SK-N-MC (cell line): ENCODE results near the gene DDX47.
"Not testable (repeated sequence)": the region's sequence is repeated elsewhere in the genome, so short reads cannot be mapped to it uniquely, and the experiment has no call there.

ENCODE experiments used
- DNase-seq: peaks from one replicate; pipeline ENCODE4 v3.0.0-alpha.2; 2011; ENCODE audit warnings: low read depth, low spot score
- H3K27ac ChIP-seq: fragments of 200-600 bp; sonication (generic); 2 replicates; pipeline ENCODE4 v1.5.1; 2016; ENCODE audit warnings: mixed run types
- H3K36me3 ChIP-seq: fragments of 200-600 bp; sonication (generic); 2 replicates; pipeline ENCODE4 v1.6.1; 2017; ENCODE audit warnings: antibody characterized with exemption, low read length, mixed read lengths; ENCODE audit not compliant: insufficient read depth
- H3K4me3 ChIP-seq: fragments of 200-600 bp; sonication (generic); 2 replicates; pipeline ENCODE4 v1.5.1; 2016
- H3K9ac ChIP-seq: fragments of 200-600 bp; sonication (generic); 2 replicates; pipeline ENCODE4 v1.8.0; 2017; ENCODE audit warnings: mixed run types, mixed read lengths; ENCODE audit not compliant: insufficient read length
- H3K9me3 ChIP-seq: fragments of 200-600 bp; sonication (generic); 2 replicates; pipeline ENCODE4 v1.6.1; 2017; ENCODE audit warnings: low read depth, mild to moderate bottlenecking, antibody characterized with exemption, low read length, moderate library complexity, mixed read lengths
- EZH2 ChIP-seq: fragments of 200-600 bp; sonication (generic); IDR thresholded peaks from one replicate; pipeline ENCODE4 v1.6.1; 2017; ENCODE audit warnings: antibody characterized with exemption
- FOXP2 ChIP-seq: optimal IDR thresholded peaks from 2 replicates; pipeline ENCODE3; 2011; ENCODE audit warnings: mild to moderate bottlenecking, moderate library complexity; ENCODE audit not compliant: insufficient read depth; ENCODE audit errors: extremely low read length, control extremely low read depth
- POLR2AphosphoS5 ChIP-seq: IDR thresholded peaks from 2 replicates; pipeline ENCODE4 v1.6.1; 2012; ENCODE audit warnings: mild to moderate bottlenecking, low read depth, low read length, borderline replicate concordance

The DDX47 gene

DNA sequence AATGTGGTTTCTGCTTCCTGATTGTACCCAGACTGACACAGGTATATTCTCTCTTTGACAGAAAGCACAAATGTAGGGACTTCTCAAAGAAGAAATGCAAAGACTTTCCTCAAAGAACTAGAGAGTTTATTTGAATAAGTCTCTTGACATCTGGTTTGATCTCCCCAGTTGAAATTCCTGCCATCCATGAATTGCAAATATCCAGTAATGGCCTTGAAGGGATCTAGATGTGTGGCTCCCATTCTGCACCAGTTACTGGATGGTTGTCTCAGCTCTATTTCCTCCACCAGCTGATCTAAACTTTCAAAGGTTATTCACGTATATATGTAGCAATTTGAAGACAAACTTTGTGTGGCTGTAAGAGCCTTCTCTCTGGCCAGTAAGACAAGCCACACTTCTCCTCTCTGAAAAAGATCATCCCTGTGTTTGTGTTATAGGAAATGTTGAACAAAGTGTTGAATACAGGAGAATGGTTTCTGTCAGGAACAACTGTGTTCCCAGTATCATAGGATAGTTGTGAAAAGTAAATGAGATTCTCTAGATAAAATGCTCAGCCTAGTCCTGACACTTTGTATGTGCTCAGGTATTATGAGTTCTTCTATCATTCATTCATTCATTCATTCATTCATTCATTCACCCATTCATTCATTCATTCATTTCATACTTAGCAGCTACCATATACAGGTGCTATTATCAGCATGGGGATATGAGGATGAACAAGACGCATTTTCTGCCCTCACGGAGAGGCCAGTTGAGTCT is 55.5 kb downstream of the DDX47 start:
- H3K9me3 ChIP-seq, result no peaks in the 10 kb centered on the region
- no peaks in the 10 kb centered on the region for H3K36me3 ChIP-seq
- H3K9ac ChIP-seq, result no peak overlapping the region
- H3K27ac ChIP-seq, result no peak overlapping the region
- no peak overlapping the region for H3K4me3 ChIP-seq
- no peak for TF ChIP-seq POLR2AphosphoS5
- TF ChIP-seq EZH2, result no peak
- TF ChIP-seq FOXP2, result no peak
- DNase-seq, result no peak

DNA sequence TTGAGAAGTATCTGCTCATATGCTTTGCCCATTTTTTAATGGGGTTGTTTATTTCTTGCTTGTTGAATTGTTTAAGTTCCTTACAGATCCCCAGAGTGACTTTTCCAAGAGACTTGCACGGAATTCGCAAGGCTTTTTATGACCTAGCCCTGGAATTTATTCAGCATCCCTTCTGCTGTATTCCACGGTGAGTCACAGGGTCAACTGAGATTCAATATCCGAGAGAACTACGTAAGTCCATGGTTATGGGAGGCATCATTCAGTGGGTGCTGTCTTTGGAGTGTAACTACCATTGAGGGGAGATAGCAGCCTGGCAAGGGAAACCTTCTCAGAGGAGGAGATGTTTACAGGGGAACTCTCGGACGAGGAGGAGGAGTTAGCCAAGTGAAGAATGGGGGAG is 57.3 kb downstream of the DDX47 start:
- Histone ChIP-seq H3K4me3 (no peak overlapping the region), H3K27ac (no peak overlapping the region), H3K9ac (no peak overlapping the region), H3K9me3 (no peaks in the 10 kb centered on the region), H3K36me3 (no peaks in the 10 kb centered on the region)
- TF ChIP-seq FOXP2, result no peak
- no peak for TF ChIP-seq POLR2AphosphoS5
- TF ChIP-seq EZH2, result no peak
- no peak for DNase-seq

DNA sequence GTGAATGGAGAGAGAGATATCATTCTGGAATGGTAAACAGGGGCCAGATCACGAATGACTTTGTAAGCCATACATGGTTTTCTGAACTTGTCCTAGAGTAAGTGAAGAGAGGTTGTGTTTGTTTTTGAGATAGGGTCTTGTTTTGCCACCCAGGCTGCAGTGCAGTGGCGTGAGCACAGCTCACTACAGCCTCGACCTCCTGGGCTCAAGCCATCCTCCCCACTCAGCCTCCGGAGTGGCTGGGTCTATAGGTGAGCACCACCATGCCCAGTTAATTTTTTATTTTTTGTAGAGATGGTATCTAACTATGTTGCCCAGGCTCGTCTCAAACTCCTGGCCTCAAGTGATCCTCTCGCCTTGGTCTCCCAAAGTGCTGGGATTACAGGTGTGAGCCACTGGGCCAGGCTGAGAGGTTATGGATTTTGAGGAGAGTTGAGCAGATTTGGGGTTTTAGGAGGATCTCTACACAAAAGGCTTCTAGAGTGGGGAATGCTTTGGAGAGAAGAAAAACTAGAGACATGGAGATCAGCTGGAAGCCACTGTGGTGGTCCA is 58.5 kb downstream of the DDX47 start:
- DNase-seq, result no peak
- no peak overlapping the region for H3K4me3 ChIP-seq
- H3K9me3 ChIP-seq, result no peaks in the 10 kb centered on the region
- TF ChIP-seq POLR2AphosphoS5 (no peak), FOXP2 (no peak), EZH2 (no peak)
- H3K9ac ChIP-seq, result no peak overlapping the region
- H3K36me3 ChIP-seq, result no peaks in the 10 kb centered on the region
- H3K27ac ChIP-seq, result no peak overlapping the region

DNA sequence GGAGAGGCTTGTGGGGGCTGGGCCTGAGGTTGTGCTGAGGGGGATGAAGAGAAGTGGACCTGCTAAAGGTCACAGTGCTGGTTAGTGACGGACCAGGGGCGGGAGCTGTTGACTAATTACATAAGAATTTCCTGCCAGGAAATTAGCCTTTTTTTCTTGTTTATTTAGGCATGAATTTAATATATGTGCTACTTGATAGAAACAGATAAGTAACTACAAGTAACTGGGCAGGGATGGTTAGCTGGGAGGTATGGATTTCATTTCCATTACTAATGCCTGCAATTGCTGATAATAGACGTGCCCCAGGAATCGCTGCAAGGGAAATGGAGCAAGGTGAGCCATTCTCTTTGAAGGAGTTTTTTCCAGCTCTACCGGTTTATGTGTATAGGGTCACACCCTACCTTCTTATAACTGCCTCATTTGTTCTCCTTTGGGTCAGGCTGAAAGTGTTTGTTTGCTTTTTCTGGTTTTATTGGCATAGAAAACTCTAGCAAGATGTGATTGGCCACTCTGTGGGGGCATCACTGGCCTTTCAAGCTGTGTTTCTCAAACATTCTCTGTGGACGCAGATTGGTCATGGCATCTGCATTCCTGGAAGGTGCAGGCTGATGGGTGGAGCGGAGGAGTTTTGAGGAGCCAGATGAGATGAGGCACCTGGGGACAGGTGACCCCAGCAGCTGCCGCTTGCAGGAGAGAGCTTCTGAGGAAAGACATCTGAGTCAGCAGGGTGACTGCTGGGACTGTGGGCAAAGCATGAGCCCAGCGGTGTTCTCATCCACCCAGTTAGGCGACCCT is 59.2 kb downstream of the DDX47 start:
- TF ChIP-seq POLR2AphosphoS5 (no peak), FOXP2 (no peak), EZH2 (no peak)
- Histone ChIP-seq H3K9ac (no peak overlapping the region), H3K9me3 (no peaks in the 10 kb centered on the region), H3K4me3 (no peak overlapping the region), H3K27ac (no peak overlapping the region), H3K36me3 (no peaks in the 10 kb centered on the region)
- DNase-seq, result no peak

DNA sequence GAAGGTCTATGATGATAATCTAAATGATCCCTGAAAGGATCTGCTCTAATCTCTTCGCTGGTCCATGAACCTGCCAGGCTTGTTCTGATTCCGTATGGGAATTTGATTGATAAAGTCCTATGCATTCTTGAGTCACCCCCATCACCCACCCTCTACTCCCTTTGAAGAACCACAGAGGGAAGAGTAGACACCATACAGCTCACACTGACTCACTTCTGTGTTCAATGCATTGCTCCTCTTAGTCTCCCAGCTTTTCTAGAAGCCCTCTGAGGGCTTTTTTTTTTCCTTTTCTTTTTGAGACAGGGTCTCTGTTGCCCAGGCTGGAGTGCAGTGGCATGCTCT is 59.8 kb downstream of the DDX47 start:
- TF ChIP-seq EZH2 (no peak), POLR2AphosphoS5 (no peak), FOXP2 (no peak)
- Histone ChIP-seq H3K9ac (no peak overlapping the region), H3K27ac (no peak overlapping the region), H3K36me3 (no peaks in the 10 kb centered on the region), H3K9me3 (no peaks in the 10 kb centered on the region), H3K4me3 (no peak overlapping the region)
- DNase-seq, result no peak

DNA sequence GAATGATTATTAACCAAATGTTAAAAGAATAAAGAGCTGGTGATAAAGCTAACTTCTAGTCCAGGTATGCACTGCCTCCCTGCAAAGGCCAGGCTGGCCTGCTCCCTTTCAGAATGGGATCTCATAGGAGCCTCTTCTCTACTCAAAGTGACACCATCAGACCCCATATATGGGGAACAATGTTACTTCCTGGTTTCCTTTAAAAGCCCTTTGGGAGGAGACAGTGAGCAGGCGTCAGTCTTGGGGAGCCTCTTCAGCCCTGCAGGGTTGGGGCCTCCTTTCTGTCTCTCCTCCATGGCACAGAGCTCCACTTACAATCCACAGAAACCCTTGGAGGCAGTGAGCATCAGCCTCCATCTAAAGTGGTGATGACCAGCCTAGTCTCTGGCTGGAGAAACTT is 60.9 kb downstream of the DDX47 start:
- H3K4me3 ChIP-seq, result no peak overlapping the region
- TF ChIP-seq FOXP2, result no peak
- no peak for TF ChIP-seq POLR2AphosphoS5
- TF ChIP-seq EZH2, result no peak
- H3K27ac ChIP-seq, result no peak overlapping the region
- no peaks in the 10 kb centered on the region for H3K9me3 ChIP-seq
- H3K9ac ChIP-seq, result no peak overlapping the region
- H3K36me3 ChIP-seq, result no peaks in the 10 kb centered on the region
- no peak for DNase-seq

DNA sequence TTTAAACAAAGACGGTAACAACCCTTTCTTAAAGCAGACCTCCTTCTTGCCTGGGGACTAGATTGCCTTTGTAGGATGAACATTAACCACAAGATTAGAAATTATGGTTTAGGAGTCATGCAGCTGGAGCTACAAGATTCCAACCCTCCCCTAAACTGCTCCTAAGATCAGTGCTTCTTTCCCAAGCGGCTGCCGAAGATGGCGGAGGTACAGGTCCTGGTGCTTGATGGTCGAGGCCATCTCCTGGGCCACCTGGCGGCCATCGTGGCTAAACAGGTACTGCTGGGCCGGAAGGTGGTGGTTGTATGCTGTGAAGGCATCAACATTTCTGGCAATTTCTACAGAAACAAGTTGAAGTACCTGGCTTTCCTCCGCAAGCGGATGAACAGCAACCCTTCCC is 62.2 kb downstream of the DDX47 start:
- H3K9me3 ChIP-seq, H3K9ac ChIP-seq: not testable (repeated sequence)

DNA sequence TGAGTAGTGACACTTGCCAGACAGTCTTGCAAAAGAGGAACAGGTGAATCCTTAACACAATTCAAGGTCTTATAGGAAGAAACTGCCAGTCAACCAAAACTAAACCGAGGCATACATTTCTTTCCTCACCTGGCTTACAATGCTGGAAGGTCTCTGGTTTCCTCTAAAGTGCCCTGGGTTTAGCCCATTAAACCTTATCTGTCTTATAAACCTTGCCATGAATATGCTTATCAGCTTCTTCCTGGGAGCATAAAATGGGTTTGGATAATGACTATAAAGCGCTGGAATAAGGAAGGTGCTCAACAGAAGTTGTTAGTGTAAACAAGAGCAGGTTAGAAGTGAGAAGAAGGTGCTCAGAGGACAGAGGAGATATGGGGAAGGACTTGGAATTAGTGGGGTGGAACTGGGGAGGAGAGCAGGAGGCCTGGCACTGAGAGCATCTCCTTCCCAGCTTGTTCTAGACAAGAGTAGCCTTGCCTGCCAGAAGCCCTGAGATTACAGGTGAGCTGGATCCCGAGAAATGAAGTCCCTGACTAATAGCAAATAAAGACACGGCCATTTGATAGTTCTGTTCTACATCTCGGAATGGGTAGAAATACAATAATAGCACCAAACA is 64.1 kb downstream of the DDX47 start:
- no peak for DNase-seq
- no peak overlapping the region for H3K27ac ChIP-seq
- no peaks in the 10 kb centered on the region for H3K9me3 ChIP-seq
- TF ChIP-seq POLR2AphosphoS5 (no peak), FOXP2 (no peak), EZH2 (no peak)
- H3K36me3 ChIP-seq, result no peaks in the 10 kb centered on the region
- H3K9ac ChIP-seq, result no peak overlapping the region
- peak overlapping the region; percentile 15; the same call in 1 of the 2 replicates for H3K4me3 ChIP-seq

More for the DNA sequence above, 62.2 kb downstream of the DDX47 start:
- not testable (repeated sequence) for H3K4me3 ChIP-seq, H3K27ac ChIP-seq, DNase-seq, H3K36me3 ChIP-seq
